ENCODE data around the gene N4BP2L2.

Gene N4BP2L2

DNA sequence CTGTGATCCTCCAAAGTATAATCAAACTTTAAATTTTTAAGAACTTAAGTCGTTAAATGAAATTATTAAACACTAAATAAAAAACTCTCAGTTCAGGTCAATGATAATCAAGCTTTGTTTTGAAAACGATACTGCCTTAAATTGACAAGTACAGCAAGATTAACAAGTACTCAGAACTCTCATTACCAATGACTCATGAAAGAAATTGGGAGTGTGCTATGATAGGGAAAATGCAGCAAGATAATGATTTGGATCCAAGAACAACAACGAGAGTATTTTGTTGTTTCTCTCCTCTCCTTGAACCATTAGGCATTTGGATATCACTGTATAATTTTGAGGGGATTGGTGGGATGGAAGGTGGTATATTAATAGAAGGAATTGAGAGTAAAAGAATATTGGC, 10.2 kb downstream of the N4BP2L2 start:
- DNase-seq = no peak

DNA sequence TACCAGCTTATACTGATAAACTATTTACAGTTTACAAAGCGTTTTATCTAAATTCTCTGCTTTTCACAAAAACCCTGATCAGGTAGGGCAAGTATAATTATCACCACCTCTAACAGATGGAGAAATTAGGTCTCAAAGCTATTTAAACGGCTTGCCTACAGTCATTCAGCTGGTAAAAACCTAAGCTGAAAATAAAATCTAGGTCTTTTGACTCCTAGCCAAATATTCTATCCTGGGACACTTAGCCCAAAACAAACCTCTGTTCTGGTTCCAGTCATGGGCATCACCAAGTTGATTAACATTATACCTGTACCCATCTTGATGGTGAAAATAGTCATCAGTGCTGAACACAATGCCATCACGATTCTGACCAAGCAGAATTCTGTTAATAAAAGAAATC, 11.4 kb downstream of the N4BP2L2 start:
- no peak for DNase-seq

DNA sequence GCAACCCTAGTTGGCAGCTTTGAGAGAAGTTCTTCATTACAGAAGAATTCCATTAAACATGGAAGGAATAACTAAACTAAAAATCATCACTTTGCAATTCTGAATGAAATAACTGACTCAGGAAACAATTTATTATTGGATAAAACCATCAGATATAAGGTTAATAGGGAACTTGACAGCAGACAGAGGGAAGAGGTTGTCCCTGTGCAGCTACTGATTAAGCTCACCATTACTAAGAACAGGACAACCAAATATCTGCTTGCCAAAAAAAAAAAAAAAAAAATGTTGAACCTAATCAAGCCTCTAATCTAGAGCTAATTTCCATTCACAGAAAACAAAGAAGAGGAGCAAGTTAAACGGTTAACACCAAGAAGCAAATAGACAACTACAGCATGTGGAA, 12.8 kb downstream of the N4BP2L2 start:
- DNase-seq = no peak

DNA sequence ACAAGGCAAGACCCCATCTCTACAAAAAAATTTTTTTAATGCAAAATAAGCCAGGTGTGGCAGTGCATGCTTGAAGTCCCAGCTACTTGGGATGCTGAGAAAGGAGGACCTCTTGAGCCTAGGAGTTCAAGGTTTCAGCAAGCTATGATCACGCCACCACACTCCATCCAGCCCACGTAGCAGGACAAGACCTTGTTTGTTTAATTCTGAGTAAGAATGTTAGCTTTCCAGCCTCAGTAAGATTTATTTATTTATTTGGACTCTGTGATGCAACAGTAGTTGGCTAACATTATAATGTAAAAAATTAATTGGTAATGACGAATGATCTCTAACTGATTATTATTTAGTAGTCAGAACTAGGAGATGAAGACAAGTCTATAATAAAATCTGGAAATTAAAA, 23.3 kb downstream of the N4BP2L2 start:
- DNase-seq = no peak

DNA sequence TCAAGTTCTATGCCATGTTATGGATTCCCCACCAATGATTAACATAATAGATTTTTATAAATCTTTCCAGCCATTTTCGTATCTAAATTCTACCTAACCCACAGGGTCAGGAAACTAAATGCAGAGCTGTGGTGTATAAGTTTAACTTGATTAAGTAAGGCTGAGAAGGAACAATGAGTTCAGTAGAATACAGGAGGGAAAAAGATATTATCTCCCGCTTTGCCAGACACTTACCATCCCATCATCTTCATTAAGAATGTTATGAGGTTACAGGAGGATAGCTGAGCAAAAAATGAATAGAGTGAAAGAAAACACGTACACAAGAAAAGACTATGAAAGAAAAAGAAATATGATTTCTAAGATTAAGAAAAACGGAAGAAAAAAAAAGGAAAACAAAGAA, 27.1 kb downstream of the N4BP2L2 start:
- DNase-seq = no peak

DNA sequence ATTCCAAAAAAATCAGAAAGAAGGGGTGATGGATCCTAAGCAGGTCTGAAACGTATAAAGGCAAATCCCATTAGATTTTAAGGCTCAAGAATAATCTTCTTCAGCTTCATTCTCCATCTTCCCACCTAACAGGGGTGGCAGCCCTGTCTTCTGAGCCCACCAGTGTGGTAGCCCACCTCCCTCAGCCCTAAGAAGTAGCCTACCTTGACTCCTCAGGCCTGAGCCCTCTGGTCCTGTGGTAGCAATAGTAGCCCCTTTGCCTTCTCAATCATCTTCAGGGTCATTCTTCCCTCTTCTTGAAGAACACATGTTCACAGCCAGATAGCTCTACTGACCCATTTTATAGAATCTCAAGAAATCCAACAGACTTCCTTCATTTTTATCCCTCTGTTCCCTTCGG, 33.7 kb downstream of the N4BP2L2 start:
- no peak for DNase-seq

DNA sequence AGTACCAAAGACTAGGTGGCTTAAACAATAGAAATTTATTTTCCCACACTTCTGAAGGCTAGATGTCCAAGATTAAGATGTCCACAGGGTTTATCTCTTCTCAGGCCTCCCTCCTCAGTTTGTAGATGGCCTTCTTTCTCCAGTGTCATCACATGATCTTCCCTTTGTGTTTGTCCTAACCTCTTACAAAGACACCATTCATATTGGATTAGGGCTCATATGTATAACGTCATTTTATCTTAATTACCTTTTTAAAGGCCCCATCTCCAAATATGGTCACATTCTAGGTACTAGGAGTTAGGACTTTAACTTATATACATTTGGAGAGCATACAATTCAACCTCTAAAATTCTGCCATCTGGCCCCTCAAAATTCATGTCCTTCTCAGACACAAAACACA, 34.3 kb downstream of the N4BP2L2 start:
- DNase-seq = no peak

DNA sequence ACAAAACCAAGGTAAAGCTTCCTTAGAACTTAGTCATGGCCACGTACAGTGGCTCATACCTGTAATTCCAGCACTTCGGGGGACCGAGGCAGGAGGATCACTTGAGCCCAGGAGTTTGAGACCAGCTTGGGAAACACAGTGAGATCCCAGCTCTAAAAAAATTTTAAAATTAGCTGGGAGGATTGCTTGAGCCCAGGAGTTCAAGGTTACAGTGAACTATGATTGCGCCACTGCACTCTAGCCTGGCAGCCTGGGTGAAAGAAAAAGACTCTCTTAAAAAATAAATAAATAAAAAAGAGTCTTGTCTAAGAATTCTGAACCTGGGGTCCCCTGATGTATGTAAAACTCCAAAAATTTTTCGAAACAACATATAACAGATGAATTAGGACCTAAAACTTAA, 34.9 kb downstream of the N4BP2L2 start:
- DNase-seq = no peak

DNA sequence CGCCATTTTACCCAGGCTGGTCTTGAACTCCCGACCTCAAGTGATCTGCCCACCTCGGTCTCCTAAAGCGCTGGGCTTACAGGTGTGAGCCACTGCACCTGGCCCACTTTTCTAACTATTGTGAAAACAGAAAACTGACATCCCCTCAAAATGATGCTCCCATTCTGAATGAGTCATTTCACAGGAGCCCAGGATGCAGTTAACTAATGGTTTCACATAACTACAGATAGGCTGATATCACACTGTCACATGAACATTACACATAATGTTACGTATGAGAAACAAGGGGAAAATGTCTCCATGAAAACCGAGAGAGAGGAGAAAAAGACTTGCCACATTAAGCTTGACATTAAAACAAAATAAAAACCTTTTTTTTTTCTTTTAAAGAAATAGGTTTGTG, 37.5 kb downstream of the N4BP2L2 start:
- no peak for DNase-seq

DNA sequence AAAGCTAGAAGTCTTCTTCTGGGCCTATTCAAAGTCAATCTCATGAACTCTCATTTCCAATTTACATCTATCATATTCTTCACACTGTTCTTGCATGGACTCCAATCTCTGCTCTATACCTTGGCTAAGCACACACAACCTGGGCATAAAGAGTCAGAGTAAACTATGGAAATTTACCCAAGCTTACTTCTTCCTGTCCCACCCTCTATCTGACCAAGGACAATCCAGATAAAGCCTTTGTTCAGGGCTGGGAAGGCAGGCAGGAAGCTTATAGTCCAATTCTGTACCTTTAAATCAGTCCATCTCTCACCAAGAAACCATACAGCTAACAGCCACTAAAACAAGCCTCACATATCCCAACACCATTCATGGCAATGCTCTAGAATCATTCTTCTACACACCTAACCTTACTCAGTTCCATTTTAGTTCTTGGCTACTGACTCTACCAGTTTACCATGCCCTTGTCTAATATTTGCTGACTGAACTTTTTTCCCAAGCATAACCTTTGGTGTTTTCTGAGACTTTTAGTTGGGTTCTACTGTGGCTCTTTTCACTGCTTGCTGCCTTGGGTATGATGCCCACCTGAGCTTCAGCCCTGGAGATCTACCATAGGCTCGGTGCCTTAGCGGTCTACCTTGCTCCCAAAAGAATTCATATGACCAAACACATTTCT, 38.9 kb downstream of the N4BP2L2 start:
- no peak for DNase-seq

DNA sequence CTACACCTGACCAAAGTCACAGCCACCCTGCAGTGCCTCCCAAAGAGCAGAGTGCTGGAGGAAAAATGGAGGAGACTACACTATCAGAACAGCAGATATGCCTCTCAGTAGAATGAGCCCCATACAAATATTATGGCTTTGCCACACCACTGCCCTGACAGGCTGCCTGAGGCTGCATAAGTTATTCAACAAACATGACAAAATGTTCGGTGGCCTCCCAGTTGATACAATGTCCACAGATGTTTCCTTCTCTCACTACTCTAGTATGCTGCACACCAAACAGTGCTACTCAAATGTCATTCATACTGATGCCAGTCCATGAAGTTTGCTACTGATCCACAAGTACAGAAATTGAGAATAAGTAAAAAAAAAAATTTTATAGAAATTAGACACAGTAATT, 41.0 kb downstream of the N4BP2L2 start:
- no peak for DNase-seq

DNA sequence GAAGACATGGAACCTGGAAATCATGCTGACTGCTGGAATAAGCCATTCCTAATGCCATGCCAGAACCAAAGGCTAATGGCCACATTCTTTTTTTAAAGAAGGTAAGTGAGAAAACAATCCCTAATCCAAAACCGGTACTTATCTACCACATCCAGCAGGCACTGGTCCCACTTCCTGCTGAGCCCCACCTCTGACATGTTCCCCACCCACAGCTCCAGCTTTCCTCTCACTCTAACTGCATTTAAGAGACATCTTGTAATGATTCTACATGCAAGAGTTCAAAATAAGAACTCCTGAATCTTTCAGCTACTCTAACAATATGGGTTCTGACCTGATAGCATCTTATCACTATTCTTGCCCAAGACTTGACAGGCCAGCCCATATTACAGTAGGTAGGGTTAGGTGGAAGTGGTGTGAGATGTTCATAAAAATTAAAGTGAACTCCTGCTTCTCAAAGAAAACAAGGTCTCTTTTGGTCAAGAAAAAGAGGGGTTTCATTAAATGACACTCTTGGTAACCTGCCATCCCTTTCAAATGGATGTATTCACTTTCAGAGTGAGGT, 41.9 kb downstream of the N4BP2L2 start:
- no peak for DNase-seq

DNA sequence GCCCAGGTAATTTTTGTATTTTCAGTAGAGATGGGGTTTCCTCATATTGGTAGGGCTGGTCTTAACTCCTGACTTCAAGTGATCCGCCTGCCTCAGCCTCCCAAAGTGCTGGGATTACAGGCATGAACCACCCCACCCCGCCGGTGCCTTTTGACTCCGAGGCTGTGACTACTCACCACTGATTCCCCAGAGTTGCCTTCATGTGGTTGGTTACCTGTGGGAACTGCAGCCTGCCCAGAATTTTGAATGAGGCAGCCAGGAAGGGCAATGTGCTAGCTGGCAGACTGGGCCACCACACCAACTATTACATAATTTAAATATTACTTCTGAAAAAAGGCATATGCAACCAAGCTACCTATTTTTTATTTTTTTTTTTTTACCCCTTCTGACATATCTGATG, 42.8 kb downstream of the N4BP2L2 start:
- DNase-seq = no peak

DNA sequence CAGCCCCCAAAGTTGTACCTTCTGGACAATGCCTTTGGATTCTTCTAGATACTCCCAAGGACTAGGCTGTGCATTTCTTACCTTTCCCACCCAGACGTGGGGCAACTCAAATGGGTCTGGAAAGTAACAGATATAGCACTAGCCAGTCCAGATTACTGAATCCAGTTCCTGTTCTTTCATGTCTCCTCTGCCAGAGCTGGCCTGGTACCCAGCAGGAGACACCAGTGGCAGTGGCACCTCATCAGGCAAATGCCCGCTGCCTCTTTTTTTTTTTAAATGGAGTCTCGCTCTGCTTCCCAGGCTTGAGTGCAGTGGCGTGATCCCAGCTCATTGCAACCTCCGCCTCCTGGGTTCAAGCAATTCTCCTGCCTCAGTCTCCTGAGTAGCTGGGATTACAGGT, 43.2 kb downstream of the N4BP2L2 start:
- no peak for DNase-seq

DNA sequence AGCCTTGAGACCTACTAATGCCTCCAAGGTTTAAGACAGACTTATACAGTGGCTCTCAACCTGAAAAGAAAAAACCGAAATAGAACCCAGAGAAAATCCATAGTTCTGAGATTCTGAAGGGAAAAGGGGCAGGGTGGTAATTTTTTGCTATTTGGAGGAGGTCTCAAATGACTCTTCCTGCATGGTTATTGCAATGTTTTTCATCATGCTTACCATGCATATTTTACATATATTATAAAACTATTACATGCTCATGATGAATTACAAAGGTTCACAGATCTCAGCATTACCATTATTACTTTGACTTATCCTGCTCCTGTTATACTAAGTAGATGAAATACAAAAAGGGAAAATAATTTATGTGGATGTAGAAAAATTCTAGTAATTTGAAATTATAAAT, 47.6 kb downstream of the N4BP2L2 start:
- no peak for DNase-seq

DNA sequence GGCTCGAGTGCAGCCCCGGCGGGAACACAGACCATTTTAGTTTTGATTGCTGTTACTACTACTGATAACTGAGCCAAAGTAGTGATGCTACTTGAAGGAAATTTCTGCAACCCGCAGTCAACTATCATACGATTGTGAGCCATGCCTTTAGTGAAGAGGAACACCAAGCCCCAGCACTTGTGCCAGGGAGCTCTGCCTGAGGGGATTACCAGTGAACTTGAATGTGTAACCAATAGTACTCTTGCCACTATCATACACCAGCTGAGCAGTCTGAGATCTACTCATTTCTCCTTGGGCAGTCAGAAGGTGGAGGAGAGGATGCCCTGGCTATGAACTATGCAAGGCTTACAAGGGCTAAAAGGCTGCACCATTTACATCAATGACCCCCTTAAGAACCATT, 61.7 kb downstream of the N4BP2L2 start:
- no peak for DNase-seq

DNA sequence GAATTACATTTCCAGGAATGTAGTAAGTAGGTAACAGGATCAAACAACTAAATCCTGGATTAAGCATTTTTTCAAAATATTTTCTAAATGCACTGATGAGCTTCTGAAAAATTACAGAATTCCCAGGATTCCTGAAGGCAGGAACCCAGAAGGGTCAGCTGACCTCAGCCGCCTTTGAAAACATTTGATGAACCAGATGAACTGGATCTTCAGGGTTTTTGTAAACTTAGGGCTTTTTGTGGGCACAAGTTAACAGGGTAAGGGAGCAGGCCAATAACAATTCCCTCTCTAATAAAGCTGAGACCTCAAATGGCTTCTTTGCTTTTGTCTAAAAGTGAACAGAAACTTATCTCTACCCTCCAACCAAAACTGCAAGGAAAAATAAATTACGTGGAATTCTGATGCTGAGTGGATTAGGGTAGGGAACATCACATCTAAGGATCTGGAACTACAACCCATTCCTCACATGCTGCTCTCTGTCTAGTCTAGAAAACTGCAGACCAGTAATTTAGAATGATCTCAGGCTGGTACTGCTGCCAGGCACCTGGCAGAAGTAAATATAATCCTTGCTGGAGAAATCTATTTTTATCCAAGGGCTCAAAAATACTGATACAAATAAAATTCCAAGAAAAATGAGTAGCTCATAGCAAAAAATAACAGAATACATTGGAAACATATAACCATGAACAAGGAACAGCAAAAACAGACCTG, 62.4 kb downstream of the N4BP2L2 start:
- DNase-seq = no peak

DNA sequence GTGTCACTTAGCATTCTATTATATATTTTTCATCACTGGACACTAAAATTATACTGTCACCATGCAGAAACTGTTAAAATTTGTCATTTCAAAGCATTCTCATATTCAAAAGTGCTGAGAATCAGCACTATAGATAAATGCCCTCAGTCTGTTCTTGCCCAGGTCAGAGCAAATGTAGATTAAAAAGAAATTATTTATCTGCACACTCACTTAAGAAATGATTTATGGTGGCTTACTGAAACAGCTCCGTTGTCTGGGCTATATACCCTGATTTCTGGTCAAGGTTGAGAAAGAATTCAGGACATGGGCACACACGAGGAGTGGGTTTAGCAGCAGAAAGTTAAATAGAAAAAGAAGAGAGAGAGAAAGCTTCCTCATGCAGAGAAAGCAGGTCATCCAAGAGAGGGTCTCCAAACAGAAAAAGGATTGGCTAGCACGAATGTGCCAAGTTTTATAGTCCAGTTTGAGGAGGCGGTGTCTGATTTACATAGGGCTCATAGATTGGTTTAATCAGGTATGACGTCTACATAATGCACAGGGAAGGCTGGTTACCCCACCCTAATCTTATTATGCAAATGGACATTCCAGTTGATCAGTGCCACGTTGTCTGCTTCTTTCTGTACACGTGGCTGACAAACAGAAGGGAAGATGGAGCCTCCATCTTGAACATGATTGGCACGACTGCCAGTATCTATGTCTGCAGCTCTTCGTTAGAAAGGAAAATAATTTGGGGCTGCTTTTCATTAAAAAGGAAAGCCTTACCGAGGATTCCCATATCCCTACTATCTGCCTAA, 63.4 kb downstream of the N4BP2L2 start:
- DNase-seq = no peak

DNA sequence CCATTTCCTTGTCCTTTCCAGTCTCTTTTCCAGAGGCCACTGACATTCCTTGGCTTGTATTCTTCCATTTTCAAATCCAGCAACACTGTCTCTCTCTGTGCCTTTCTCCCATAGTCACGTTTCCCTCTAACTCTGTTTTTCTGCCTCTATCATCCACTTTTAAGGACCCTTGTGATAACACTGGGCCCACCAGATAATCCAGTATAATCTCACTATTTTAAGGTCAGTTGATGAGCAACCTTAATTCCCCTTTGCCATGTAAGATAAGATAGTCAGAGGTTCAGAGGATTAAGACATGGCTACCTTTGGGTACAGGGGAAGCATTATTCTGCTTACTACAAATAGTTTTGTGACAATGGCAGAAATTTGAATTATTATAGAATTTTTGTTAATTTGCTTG, 64.9 kb downstream of the N4BP2L2 start:
- no peak for DNase-seq

DNA sequence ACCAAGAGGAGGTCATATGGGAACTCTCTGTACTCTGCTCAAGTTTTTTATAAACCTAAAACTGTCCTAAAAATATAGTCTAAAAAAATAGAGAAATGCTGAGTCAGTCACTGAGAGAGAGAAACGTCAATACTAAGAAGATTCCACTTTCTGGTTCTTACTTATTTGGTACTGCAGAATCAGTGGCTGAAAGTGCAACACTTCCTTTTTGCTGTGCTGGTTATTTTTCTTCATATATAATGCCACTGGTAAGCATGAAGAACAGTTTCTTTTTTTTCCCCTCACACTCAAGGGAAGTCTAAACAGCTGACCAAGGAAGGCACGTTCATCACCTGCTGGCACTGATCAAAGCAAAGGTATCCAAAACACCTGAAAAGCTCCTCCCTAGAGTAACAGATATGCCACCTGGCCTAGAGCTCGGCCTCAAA, 66.4 kb downstream of the N4BP2L2 start:
- DNase-seq = no peak

DNA sequence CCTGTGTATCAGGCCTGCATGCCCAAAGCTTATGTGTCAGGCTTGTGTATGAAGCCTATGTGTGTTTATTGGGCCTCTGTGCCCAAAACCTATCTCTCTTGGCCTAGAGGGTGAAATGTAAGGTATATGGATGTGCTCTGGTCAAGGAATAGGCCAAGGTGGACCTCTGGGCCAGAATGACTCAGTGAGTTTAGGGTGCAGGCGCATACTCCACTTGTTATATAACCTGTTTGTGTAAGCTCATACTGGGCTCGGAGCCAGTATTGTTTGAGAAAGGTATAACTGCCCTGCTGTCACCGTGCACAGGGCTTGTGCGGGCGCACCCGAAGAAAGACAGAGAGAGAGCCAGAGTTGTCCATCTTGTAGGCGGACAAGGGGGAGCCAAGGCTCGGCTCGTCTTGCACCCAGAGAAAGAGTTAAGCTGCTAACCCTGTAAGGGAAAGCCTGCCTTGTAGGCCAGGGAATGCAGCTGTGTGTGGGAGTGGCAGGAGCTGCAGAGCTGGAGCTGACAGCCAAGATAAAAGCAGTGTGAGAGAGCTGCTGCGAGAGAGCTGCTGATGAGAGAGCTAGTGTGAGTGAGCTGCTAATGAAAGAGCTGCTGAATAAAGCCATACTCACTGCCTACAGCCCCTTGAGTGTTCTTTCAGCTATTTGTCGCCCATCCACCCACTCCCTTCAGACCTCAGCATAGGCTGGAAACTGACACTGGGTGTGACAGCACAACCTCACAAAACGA, 67.2 kb downstream of the N4BP2L2 start:
- DNase-seq = no peak

DNA sequence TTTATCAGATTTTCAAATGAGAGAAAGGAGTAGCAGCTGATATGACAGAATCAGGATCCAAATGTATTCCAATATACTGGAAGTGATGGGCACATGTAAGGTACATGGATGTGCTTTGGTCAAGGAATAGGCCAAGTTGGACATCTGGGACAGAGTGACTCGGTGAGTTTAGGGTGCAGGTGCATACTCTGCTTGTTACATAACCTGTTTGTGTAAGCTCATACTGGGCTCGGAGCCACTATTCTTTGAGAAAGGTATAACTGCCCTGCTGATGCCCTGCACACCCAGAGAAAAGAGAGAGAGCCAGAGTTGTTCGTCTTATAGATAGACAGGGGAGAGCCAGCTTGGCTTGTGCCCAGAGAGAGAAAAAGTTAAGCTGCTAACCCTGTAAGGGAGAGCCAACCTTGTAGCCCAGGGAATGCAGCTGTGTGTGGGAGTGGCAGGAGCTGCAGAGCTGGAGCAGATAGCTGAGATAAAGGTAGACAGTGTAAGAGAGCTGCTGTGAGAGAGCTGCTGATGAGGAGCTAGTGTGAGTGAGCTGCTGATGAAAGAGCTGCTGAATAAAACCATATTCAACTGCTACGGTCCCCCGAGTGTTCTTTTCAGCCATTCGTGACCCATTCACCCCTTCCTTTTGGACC, 70.0 kb downstream of the N4BP2L2 start:
- DNase-seq = no peak

DNA sequence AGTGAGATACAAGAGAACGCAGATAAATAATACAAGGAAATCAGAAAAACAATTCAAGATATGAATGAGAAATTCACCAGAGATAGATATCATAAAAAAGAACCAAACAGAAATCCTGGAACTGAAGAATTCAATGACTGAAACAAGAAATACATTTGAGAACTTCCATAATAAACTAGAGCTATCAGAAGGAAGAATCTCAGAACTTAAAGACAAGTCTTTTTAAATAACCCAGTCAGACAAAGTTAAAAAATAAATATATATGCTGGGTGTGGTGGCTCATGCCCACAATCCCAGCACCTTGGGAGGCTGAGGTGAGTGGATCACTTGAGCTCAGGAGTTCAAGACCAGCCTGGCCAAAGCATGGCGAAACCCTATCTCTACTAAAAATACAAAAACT, 82.0 kb downstream of the N4BP2L2 start:
- DNase-seq = no peak
